ENCODE results near the gene RPS6KA5.

GRCh38 chr14:90842726-90843125 lies 217.7 kb downstream of the RPS6KA5 start:
- TF ChIP-seq POLR2A (IDR thresholded peaks at IDR 0.05) (no peak), POLR2AphosphoS5 (IDR thresholded peaks at IDR 0.05) (no peak), CTCF (IDR thresholded peaks at IDR 0.05) (no peak)

Measured in stomach (tissue), 4 donors.